Suprapubic skin (tissue), 4 donors: Measurements from ENCODE around the gene SOX11.

Source experiments
- CTCF ChIP-seq, 2 donors: fragments of 200-600 bp in 1 of 2; fragments of 450-650 bp in 1 of 2; sonication (generic) in 1 of 2; IDR thresholded peaks; one replicate each; pipeline ENCODE4 v1.5.1; 2016 to 2019; ENCODE audit warnings: antibody characterized with exemption in 2 of 2, mild to moderate bottlenecking in 1 of 2, moderate library complexity in 1 of 2
- POLR2A ChIP-seq, 2 donors: fragments of 450-650 bp; IDR thresholded peaks; one replicate each; pipeline ENCODE4 v1.6.1; 2017; ENCODE audit warnings: antibody characterized with exemption in 2 of 2, mild to moderate bottlenecking in 2 of 2, moderate library complexity in 2 of 2
- POLR2AphosphoS5 ChIP-seq, 3 donors: sonication (generic); formaldehyde crosslinking; IDR thresholded peaks; one replicate each; pipeline ENCODE4 v1.6.1; 2017; ENCODE audit warnings: antibody characterized with exemption in 3 of 3

- TF ChIP-seq POLR2A (IDR thresholded peaks at IDR 0.05), result no peak
- no peak for TF ChIP-seq CTCF (IDR thresholded peaks at IDR 0.05)
- no peak for TF ChIP-seq POLR2AphosphoS5 (IDR thresholded peaks at IDR 0.05)
Observed at GRCh38 chr2:5695654-5696403, 3.6 kb downstream of the SOX11 start.
